HG02678 (cell line): Measurements from ENCODE around the gene PHGDH.
A peak's percentile ranks its signal among the peaks of the same experiment; 100 is the strongest.

Experiments used
- ATAC-seq: cut with Tn5 transposase; IDR thresholded peaks from one replicate; pipeline ENCODE4 v1.9.1; 2021; ENCODE audit warnings: mild to moderate bottlenecking, moderate library complexity; ENCODE audit not compliant: unreplicated experiment

Gene PHGDH

DNA sequence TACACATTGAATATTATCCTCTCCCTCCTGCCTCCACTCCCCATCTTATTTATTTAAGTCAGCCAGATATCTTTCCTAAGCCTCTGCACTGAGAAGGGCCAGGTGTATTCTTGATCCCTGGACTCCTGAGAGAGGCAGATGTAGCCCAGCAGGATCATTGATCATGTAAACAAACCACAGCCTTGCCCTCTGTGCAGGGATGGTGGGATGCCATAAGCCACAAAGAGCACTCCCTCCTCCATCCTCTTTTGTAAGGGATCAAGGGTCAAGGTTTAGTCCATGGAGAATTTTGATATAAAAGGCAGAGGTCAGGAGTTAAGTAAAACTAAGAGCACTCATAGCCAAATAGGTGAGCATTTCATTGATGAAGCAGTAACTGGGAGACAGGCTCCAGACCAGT lies 17.3 kb downstream of the PHGDH start:
- ATAC-seq = no peak

DNA sequence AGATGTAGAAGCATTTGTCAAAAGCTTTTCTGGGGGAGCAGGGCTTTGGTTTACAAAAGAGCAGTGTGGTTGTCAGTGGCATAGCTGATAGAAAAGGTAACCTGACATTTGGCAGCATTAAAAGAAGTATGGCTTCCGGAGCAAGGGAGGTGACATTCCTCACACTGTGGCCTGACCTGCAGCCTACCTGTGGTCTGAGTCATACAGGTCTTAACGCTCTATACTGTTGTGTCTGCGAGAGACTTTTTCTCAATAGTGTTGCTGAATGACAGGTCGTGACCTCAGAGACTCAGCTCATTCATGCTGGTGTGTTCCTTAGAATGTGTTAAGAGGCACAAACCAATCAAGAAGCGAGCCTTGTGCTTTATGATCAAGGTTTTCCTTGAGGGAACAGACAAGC lies 19.3 kb downstream of the PHGDH start:
- no peak for ATAC-seq

DNA sequence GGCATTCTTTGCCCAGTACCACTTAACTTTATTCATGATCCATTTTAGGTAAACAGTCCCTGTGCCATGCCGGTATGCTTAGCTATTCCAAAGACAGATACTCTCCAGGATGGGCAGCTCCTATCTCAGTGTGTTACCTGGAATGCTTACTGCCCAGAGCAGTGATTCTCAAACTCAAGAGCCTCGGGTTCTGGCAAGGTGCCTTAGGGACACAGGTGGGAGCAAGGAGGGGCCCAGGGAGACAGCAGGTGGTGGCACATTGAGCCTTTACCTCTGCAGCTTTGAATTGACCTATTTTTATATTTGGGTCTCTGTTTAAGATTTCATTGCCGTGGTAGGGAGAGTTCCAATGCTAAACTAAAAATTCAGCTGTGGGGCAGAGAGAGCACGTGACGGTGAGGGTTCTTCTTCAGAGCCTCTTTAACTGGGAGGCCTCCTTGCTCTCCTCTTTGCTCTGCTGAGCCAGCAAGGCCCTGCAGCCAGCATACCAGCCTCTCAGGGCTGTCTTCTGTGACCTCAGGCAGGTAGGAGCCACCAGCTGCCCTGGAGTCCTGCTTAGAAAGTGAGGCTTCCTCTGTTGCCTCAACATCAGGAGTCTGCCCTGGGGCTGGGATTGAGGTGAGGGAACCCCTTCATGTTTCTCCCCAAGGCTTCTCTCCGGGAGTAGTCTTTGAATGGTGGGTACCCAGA lies 20.2 kb downstream of the PHGDH start:
- ATAC-seq = no peak

DNA sequence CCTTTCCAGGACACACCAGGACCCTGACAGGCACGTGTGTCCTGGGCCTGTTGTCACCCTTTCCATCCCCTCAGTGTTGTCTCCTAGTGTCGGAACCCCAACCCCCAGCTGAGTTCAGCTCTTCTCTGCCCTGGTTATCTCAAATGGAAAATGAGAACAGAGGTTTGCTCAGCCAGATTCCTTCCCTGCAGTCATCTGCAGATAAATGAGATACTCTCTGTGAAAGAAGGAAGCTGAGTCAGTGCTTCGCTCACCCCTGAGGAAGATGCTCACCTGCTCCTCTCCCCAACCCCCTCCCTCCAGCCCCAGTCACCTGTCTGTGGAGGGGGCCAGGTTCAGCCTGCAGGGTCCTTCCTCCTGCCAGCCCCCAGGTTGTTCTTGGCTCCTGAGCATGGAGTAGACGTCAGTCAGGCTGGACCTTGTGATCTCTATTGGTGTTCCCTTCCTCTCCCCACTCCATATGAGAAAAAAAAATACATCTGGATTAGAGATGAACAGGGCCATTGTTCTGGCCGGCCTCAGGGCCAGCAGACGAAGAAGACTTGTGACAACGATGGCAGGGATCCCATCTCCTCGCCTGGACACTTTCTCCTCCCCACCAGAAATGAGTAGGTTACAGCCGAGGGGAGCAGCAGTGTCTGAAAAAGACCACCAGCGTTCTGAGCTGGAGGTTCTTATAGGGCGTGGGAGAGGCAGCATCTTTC lies 20.9 kb downstream of the PHGDH start:
- ATAC-seq = no peak

DNA sequence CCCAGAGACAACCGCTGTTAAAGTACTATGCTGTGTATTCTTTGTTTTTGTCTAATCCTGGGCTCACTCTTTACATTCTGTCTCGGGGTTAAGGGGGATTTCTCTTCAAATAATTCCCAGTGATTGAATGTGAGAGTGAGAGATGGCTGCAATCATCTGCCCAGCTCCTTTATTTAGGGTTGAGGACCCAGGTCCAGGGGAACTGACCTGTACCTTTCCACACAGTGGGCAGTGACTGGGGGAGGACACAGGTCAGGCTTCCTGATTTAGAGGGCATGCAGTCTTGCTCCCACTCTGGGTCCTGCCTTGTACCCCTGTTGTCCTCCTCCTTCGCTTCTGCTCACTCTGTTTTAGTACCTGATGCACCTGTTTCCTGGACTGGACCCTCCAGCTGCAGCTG lies 22.0 kb downstream of the PHGDH start:
- ATAC-seq = no peak

DNA sequence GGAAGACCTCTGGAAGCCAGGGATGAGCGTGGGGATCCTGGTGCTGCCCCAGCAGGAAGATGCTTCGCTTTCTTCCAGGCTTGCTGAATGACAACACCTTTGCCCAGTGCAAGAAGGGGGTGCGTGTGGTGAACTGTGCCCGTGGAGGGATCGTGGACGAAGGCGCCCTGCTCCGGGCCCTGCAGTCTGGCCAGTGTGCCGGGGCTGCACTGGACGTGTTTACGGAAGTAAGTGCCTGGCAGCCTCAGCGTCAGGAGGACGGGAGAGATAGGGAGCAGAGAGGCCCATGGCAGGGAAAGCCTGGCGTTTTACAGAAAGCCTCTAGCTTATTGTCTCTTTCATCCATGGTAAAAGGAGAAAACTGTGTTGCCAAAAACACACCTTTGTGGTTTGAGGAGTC lies 23.5 kb downstream of the PHGDH start:
- ATAC-seq = no peak

DNA sequence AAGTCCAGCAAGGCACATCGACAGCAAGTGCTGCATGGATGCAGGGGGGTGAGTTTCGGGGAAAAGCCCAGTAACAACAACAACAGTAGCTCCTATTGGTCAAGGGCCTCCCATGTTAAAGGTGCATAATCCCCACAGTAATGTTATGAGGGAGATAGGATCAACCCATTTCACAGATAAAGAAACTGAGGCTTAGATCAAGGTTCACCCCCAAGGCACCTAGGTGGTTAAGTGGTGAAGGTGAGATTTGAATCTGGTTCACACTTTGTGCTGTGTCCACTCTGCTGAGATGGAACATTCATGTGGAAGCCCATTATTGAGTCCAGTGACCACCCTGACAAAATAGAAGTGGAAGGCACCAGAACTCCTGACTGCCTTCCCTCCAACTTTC lies 24.9 kb downstream of the PHGDH start:
- no peak for ATAC-seq

DNA sequence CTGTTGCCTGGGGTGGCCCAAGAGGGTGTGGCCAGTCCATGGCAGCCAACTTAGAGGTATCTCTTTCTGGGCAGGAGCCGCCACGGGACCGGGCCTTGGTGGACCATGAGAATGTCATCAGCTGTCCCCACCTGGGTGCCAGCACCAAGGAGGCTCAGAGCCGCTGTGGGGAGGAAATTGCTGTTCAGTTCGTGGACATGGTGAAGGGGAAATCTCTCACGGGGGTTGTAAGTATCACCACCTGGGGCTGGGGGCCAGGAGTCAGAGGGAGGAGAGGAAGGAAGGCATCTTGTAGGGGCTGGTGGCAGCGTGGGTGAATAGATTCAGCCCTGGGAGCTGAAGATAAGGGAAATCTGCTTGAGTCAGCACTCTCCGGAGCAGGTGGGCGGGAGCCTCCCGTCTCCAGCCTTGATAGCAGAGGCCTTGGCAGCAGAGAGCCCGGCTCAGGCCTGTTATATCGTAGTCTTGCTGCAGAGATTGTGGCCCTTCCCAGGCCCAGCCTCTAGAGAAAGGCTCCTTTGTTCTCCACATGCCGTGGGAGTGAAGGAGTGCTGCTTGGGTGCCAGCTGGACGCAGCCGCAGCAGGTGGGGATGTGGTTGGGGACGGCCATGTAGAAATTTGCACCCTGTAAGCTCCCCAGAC lies 25.4 kb downstream of the PHGDH start:
- ATAC-seq = no peak

DNA sequence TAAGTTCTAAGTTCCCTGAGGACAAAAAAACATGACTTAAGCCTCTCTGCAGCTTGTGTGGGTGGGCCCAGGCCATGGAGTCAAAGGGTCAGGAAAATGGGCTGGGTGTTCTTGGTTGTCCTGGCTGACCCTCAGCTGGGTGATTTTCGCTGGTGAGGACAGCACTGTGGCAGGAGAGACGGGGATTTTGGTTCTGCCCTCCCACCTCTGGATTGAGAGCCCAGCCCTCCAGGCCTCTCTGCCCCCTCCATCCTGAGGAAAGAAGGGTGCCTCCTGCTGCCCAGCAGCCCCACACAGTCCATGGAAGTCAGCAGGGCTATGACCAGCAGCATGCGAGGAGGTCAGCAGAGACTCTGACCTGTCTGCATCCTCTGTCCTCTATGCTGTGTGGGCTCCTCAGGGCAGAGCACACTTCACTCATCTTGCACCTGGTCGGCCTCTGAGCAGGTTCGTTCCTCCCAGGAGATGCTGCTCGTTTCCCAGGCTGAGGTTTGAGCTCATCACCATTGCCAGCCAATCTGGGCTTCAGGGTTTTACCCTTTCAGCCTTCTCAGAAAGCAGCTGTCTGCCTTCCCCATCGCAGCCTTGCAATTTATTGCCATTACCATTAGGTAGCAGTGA lies 26.5 kb downstream of the PHGDH start:
- ATAC-seq = no peak

DNA sequence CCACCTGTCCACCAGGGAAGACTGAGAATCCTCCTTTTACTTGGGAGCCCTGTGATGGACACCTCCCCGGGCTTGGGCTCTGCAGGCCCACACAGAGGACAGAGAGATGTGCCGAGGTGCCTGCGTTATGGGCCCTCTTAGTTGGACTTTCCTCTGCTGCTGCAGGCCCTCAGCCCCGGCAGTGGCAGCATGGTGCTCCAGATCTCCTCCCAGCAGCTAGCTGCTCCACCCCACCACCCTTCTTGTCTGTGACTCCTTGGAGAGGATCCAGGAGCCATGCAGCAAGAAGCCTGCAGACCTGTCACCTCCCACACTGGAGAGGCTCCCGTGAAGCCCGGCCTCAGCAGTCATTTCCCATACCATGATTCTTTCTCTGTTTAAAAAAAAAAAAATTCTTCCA lies 27.4 kb downstream of the PHGDH start:
- ATAC-seq = no peak

DNA sequence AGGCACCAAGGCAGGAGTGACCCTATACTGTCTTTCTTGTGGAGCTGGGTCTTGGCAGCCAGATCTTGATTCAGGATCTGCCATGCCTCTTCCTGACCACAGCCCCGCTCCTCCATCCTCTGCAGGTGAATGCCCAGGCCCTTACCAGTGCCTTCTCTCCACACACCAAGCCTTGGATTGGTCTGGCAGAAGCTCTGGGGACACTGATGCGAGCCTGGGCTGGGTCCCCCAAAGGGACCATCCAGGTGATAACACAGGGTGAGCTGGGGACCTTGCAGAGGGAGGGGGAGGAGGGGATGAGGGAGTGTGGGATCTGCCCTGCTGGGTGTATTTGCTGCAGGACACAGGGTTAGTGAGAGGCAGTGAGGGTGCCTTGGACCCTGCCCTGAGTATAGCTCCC lies 28.5 kb downstream of the PHGDH start:
- no peak for ATAC-seq

DNA sequence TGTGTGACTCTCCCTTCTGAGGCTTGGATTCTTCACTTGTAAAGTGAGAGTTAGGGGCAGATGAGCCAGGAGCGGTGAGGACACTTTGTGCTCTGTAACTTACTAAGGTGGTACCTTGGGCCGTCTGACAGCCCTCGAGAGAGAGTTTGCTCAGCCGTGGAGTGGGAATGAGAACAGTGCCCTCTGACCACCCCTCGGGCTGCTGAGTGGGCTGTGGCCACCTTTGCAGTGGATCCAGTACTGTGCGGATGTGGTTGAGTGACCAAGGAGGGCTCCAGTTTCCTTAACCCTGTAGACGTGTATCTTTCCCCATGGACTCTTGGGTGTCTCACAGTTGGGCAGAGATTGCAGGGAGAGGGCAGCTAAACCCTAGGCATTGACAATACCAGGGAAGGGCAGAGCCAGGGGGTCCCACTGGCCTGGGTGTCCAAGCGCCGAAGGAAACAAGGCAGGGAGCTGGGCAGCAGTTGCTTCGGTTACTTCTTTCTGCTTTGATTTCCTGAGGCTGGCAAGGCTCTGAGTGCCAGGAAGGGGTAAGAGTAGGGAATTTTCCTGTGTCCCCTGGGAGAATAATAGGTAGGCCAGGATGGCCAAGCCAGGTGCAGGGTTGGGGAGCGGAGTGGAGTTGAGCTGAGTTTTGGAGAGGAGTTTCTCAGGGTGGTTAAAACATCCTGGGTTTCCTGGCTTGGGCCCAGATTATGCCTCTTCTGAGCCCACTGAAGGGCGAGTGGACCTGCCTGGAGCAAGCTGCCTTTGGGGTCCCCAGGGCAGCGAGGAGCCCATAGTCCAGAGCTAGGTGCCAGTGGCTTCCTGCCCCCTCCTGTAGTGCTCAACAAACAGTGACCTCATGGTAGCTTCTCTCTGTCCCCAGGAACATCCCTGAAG lies 29.4 kb downstream of the PHGDH start:
- ATAC-seq = no peak

DNA sequence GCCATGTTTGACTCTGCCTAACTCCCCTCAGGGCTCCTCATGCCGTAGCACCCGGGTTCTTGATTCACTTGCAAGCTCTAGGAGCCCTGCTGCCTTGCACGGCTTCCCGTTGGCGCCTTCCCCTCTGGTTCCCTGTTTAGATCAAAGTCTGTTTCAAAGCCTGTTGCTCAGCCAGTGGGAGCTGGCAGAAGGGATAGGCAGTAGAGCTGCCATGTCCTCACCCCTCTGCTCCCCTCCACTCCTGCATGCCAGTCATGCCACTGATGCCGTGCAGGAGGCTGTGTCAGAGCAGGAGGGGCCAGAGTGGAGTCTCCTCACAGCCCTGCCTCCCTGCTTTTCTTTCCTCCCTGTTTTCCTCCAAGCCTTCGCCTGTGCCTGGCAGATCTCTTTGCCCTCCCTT lies 30.5 kb downstream of the PHGDH start:
- ATAC-seq = no peak

DNA sequence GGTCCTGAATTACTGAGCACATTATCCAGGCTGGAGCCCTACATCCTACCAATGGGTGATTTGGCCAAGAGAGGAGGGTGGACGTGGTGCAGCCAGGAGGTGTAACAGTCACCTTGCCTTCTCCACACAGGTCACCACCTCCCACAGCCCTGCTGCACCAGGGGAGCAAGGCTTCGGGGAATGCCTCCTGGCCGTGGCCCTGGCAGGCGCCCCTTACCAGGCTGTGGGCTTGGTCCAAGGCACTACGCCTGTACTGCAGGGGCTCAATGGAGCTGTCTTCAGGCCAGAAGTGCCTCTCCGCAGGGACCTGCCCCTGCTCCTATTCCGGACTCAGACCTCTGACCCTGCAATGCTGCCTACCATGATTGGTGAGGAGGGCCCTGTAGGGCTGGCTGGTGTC lies 30.9 kb downstream of the PHGDH start:
- ATAC-seq = no peak

DNA sequence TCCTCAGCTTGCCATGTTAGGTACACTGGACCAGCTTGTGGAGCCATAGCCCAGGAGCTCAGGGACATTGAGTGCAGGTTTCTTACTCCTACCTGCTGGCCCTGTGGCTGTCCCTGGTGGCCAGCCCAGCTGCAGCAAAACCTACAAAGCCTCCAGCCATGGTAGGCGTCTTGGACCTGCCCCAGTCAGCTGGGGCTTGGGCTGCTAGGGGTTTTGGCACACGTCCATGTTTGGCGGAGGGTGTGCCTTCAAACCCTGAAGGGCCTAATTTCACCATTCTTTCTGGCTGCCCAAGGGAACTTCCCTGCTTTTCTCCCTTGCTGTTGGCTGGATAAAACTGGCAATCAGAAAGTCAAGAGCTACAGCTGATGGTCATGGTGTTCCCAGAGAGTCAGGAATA lies 31.6 kb downstream of the PHGDH start:
- ATAC-seq = no peak

DNA sequence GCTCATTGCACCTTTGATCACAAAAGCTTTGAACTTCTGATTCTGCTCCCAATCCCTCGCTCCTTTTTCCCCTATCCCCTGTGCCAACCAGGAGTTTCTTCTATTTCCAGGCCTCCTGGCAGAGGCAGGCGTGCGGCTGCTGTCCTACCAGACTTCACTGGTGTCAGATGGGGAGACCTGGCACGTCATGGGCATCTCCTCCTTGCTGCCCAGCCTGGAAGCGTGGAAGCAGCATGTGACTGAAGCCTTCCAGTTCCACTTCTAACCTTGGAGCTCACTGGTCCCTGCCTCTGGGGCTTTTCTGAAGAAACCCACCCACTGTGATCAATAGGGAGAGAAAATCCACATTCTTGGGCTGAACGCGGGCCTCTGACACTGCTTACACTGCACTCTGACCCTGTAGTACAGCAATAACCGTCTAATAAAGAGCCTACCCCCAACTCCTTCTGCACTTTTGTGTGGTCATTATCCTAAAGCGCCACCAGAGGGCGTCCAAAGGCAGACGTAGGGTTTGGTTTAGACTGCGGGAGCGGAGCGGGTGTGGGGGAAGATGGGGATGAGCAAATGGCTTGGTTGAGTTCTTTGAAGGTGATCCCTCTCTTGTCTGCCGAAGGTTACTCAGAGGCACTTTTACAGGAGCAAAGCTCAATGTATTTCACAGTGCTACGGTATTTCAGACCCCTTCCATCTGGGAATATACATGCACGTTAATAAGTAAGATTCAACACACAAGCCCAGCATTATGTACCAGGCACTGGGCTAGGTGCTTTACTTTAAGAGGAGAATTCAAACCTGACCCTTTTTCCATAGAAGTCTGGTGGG lies 32.3 kb downstream of the PHGDH start:
- peak; percentile 76 for ATAC-seq

DNA sequence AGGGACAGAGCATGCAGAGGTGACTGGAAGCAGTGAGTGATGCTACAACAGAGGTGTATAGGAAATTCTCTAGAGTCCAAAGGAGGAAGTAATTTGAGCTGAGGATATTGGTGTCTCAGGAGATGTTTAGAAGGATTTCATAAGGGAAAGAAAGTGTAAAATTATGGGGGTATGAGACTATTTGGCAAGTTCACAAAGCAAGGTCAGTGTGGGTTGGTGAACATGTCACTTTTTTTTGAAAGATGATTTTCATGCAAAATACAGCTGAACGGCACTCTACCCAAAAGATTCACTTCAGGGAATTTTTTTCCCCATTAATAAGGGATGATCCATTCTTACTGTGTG lies 32.8 kb downstream of the PHGDH start:
- no peak for ATAC-seq

DNA sequence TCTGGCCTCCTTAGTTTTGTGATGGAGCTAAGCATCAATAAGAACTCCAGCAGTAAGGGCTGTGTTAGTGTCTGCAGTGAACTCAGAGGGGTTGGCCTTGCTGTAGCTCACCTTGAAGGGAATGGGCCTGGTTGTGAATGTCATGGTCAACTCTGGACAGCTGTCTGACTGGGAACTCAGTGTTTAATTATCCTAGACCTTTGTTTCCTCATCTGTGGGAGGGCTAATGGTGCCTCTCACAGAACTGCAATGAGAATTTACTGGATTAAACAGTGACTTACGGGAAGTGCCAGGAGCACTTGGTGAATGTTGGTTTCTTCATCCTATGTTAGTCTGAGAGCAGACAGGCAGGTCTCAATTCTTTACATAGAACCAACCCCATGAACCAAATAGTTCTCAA lies 33.3 kb downstream of the PHGDH start:
- ATAC-seq = no peak

DNA sequence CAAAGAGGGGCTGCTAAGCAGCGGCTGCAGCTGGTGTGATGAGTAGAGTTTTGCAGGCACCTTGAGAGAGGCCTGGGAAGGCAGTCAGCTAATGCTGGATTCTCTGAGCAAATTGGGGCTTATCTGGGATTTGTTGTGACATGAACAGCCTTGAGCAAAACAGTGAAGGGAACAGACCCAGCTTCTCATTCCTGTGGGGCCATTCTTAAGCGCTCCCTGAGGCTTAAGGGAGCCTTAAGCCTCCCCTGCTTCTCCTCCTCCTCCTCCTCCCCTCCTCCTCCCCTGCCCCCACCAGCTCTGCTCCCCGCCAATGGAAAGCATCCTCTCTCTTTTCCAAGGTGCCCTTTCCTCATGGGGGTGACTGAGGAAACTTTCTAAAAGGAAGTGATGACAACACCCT lies 35.7 kb downstream of the PHGDH start:
- no peak for ATAC-seq

DNA sequence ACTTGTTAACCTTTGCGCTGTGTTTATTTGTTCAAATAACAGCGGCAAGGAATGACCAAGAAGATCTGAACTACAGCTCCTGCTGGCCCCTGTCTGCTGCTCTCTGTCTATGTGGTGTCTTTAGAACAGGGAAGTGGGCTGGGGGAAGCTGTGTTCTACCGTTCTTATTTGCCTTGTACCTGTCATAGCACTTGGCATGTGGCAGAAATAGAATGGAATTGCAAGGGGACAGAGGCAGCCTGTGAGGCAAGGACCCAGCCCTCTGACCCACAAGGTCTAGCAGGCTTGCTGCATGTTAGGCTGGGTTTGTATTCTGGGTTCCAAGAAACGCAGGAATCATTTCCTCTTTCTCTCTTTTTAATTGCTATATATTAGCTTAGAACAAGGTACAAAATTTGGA lies 36.3 kb downstream of the PHGDH start:
- no peak for ATAC-seq
